B cell (primary cell): Measurements from ENCODE around the gene CFAP77. TPM values are rescaled to one million over a fixed set of nuclear protein-coding genes. Genes with fewer than 3 reads are reported as not detected.

Source experiments
- ATAC-seq: fragments of 200-7000 bp; cut with Tn5 transposase; one replicate; pipeline ENCODE4 v1.10.0; 2021; ENCODE audit warnings: low read depth, mild to moderate bottlenecking, moderate number of reproducible peaks, moderate library complexity
- CTCF ChIA-PET: fragments of 350-600 bp; sonication (Branson Sonifier 250); formaldehyde crosslinking; loops from one replicate; lab custom pipeline; 2021; ENCODE audit warnings: antibody characterized with exemption, inconsistent platforms; lab: Charles Lee
- POLR2A ChIA-PET: fragments of 350-600 bp; sonication (Branson Sonifier 250); formaldehyde crosslinking; loops from one replicate; lab custom pipeline; 2021; ENCODE audit warnings: antibody characterized with exemption; lab: Charles Lee
- DNase-seq: peaks from one replicate; pipeline ENCODE4 v3.0.0; 2013
- H2AFZ ChIP-seq: 2 replicates; pipeline ENCODE4 v1.6.1; 2012; ENCODE audit warnings: mild to moderate bottlenecking, low read depth, low read length; ENCODE audit not compliant: insufficient read depth, poor library complexity, severe bottlenecking
- H3K27ac ChIP-seq, 2 donors: 1 replicate in 1 of 2; 2 replicates in 1 of 2; pipeline ENCODE4 v1.5.1; 2012 to 2013; ENCODE audit warnings: low read length in 2 of 2, mild to moderate bottlenecking in 2 of 2, moderate library complexity in 1 of 2
- H3K27me3 ChIP-seq, 4 experiments: fragments of 200-600 bp in 1 of 4; sonication (generic) in 1 of 4; replicated peaks in 1 of 4; 1 replicate in 2 of 4; 2 replicates in 2 of 4; pipeline versions ENCODE4 v1.6.1 to v1.7.0; 2013 to 2016; ENCODE audit warnings: low read length in 3 of 4, mild to moderate bottlenecking in 2 of 4, mixed read lengths in 1 of 4, moderate library complexity in 1 of 4; ENCODE audit not compliant: insufficient read depth in 4 of 4, control insufficient read depth in 3 of 4; ENCODE audit errors: control extremely low read depth in 1 of 4
- H3K36me3 ChIP-seq, 2 experiments: replicated peaks in 1 of 2; 1 replicate in 1 of 2; 2 replicates in 1 of 2; pipeline versions ENCODE4 v1.6.1 to v1.7.1; 2013; ENCODE audit warnings: low read length in 1 of 2; ENCODE audit not compliant: insufficient read depth in 2 of 2, control insufficient read depth in 1 of 2; ENCODE audit errors: control extremely low read depth in 1 of 2, extremely low read depth in 1 of 2
- H3K4me1 ChIP-seq, 2 donors: fragments of 200-600 bp in 1 of 2; sonication (generic) in 1 of 2; 1 replicate in 1 of 2; 2 replicates in 1 of 2; pipeline versions ENCODE4 v1.5.1 to v1.6.1; 2013 to 2017; ENCODE audit warnings: low read length in 2 of 2; ENCODE audit not compliant: control insufficient read depth in 2 of 2, insufficient read depth in 2 of 2
- H3K4me2 ChIP-seq: replicated peaks from 2 replicates; pipeline ENCODE3; 2012; ENCODE audit warnings: mild to moderate bottlenecking, low read depth, low read length; ENCODE audit not compliant: poor library complexity, severe bottlenecking
- H3K4me3 ChIP-seq, 5 experiments: fragments of 200-600 bp in 1 of 5; sonication (generic) in 1 of 5; 1 replicate in 3 of 5; 2 replicates in 2 of 5; pipeline versions ENCODE4 v1.5.1 to v1.7.0; 2011 to 2016; ENCODE audit warnings: low read length in 4 of 5, mild to moderate bottlenecking in 4 of 5, low read depth in 2 of 5, control low read depth in 1 of 5, moderate library complexity in 1 of 5; ENCODE audit not compliant: insufficient read depth in 1 of 5; ENCODE audit errors: control extremely low read depth in 1 of 5, extremely low read depth in 1 of 5
- H3K79me2 ChIP-seq: fragments of 200-600 bp; sonication (generic); one replicate; pipeline ENCODE4 v1.6.0; 2016; ENCODE audit warnings: low read length; ENCODE audit not compliant: control insufficient read depth, insufficient read depth
- H3K9ac ChIP-seq: fragments of 200-600 bp; sonication (generic); 2 replicates; pipeline ENCODE4 v1.6.1; 2017; ENCODE audit warnings: mild to moderate bottlenecking, low read length, moderate library complexity
- H3K9me3 ChIP-seq, 3 donors: one replicate each; pipeline versions ENCODE4 v1.6.1 to v1.7.1; 2013; ENCODE audit warnings: low read length in 2 of 3; ENCODE audit not compliant: control insufficient read depth in 2 of 3, insufficient read depth in 1 of 3; ENCODE audit errors: control extremely low read depth in 1 of 3
- H4K20me1 ChIP-seq: 2 replicates; pipeline ENCODE4 v1.6.0; 2012; ENCODE audit warnings: mild to moderate bottlenecking, low read length; ENCODE audit not compliant: insufficient read depth, control insufficient read depth, poor library complexity, severe bottlenecking
- H3K27ac Mint-ChIP-seq: one replicate; pipeline ENCODE4 v1.8.0; 2021; ENCODE audit warnings: mixed read lengths
- H3K27me3 Mint-ChIP-seq: one replicate; pipeline ENCODE4 v1.8.0; 2021; ENCODE audit warnings: mixed read lengths
- H3K4me1 Mint-ChIP-seq: one replicate; pipeline ENCODE4 v1.8.0; 2021; ENCODE audit warnings: mixed read lengths
- H3K4me3 Mint-ChIP-seq: one replicate; pipeline ENCODE4 v1.8.0; 2021; ENCODE audit warnings: mixed read lengths
- H3K9me3 Mint-ChIP-seq: one replicate; pipeline ENCODE4 v1.8.0; 2022; ENCODE audit warnings: mixed read lengths; ENCODE audit not compliant: insufficient read depth
- EZH2 ChIP-seq: IDR thresholded peaks from 2 replicates; pipeline ENCODE4 v1.6.1; 2012; ENCODE audit warnings: borderline replicate concordance, low read depth, mild to moderate bottlenecking, moderate library complexity, low read length; ENCODE audit not compliant: insufficient read depth, poor library complexity, severe bottlenecking
- whole genome bisulfite sequencing: methylation state at CpG from one replicate; pipeline ENCODE4 v1.1.5; 2013; ENCODE audit warnings: missing lambda C conversion rate; ENCODE audit not compliant: insufficient coverage; 5-methylcytosine and 5-hydroxymethylcytosine counted together
- intact Hi-C: fragments of 100-400 bp; cut with micrococcal nuclease; formaldehyde crosslinking; loops from one replicate; pipeline ENCODE4 v1.10.0; 2022
- polyA plus RNA-seq: library from polyadenylated mRNA; depleted of rRNA; stranded (reverse); fragments of >200 nt; gene quantifications from 2 replicates; pipeline ENCODE4 v1.2.3, GENCODE V29; 2012
- total RNA-seq, 2 donors: library from RNA; stranded (reverse); fragments of 120-200 nt in 1 of 2; gene quantifications; 1 replicate in 1 of 2; 2 replicates in 1 of 2; pipeline versions ENCODE4 v1.2.3 to v1.2.4, GENCODE V29; 2013 to 2022
- TF ChIP-seq, protein P1 (sequence below): fragments of 200-600 bp; IDR thresholded peaks from one replicate; pipeline ENCODE4 v1.8.0; 2022; ENCODE audit warnings: antibody characterized with exemption, mild to moderate bottlenecking

Gene CFAP77
- total and polyA plus RNA-seq, 2 donors (not counting 1 experiment from before 2014, with no cell fraction given), result not detected

DNA sequence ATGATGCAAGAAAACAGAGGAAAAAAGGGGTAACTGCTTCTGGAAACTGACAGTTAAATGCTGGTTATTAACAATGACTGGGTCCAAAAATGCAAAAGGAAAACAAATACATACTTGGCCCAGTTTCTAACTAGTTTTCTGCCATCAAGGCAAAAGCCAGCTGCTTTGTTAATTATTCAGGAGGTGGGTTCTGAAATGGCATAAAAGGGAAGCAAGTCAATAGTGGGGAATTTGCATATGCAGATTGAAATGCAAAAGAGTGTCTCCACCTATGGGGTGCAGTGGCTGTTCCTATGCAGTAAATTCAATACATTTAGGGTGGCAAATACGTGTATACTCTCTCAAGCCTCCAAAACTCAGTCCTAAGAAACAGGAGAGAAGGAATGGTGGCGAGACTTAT lies 205.8 kb downstream of the CFAP77 start:
- no peak for DNase-seq
- Histone ChIP-seq H3K36me3 (peaks cover 0 to 56% of the 10 kb centered on the region in 2 experiments), H3K27ac (no peak overlapping the region), H4K20me1 (no peaks in the 10 kb centered on the region), H3K4me3 (no peak overlapping the region), H3K9ac (no peak overlapping the region), H3K79me2 (no peaks in the 10 kb centered on the region), H2AFZ (no peak overlapping the region), H3K27me3 (no peaks in the 10 kb centered on the region), H3K4me1 (no peaks in the 10 kb centered on the region), H3K9me3 (no peaks in the 10 kb centered on the region), H3K4me2 (no peak overlapping the region)
- ATAC-seq, result no peak
- ChIA-PET POLR2A (no interaction called here), CTCF (no interaction called here)
- no CpG with 5 or more reads among the region's 2 CpGs for WGBS
- no peaks in the 10 kb centered on the region for H3K9me3 Mint-ChIP-seq
- no peak overlapping the region for H3K27ac Mint-ChIP-seq
- intact Hi-C loops, result no loop called here
- H3K4me3 Mint-ChIP-seq, result no peak overlapping the region
- no peaks in the 10 kb centered on the region for H3K4me1 Mint-ChIP-seq
- TF ChIP-seq, protein P1, sequence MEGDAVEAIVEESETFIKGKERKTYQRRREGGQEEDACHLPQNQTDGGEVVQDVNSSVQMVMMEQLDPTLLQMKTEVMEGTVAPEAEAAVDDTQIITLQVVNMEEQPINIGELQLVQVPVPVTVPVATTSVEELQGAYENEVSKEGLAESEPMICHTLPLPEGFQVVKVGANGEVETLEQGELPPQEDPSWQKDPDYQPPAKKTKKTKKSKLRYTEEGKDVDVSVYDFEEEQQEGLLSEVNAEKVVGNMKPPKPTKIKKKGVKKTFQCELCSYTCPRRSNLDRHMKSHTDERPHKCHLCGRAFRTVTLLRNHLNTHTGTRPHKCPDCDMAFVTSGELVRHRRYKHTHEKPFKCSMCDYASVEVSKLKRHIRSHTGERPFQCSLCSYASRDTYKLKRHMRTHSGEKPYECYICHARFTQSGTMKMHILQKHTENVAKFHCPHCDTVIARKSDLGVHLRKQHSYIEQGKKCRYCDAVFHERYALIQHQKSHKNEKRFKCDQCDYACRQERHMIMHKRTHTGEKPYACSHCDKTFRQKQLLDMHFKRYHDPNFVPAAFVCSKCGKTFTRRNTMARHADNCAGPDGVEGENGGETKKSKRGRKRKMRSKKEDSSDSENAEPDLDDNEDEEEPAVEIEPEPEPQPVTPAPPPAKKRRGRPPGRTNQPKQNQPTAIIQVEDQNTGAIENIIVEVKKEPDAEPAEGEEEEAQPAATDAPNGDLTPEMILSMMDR, result no peak
- no peak for TF ChIP-seq EZH2
- H3K27me3 Mint-ChIP-seq, result no peaks in the 10 kb centered on the region

DNA sequence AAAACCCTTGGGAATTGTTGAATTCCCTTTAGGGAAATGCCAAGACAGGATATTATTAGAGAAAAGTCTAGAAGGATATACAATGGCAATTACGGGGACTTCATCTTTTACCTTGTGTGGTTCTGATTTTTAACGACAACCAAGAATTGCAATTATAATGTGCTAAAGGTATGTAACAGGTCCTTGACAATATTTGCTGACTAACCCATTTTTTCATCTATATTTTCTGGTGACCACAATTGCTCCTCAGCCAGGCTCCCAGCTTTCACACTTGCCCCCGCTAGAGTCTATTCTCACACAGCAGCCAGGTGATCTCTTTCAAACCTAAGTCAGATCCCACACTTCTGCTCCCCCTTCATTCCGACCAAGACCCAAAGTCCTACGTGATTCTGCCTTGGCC lies 206.7 kb downstream of the CFAP77 start:
- DNase-seq (no peak), ATAC-seq (no peak)
- TF ChIP-seq EZH2, result no peak
- TF ChIP-seq, protein P1, result no peak
- Histone ChIP-seq H3K9me3 (no peaks in the 10 kb centered on the region), H4K20me1 (no peaks in the 10 kb centered on the region), H3K4me3 (no peak overlapping the region), H3K36me3 (peaks cover 0 to 46% of the 10 kb centered on the region in 2 experiments), H3K4me1 (no peaks in the 10 kb centered on the region), H3K27ac (no peak overlapping the region), H3K79me2 (no peaks in the 10 kb centered on the region), H2AFZ (no peak overlapping the region), H3K27me3 (no peaks in the 10 kb centered on the region), H3K9ac (no peak overlapping the region), H3K4me2 (no peak overlapping the region)
- H3K27me3 Mint-ChIP-seq, result no peaks in the 10 kb centered on the region
- intact Hi-C loops, result no loop called here
- no peak overlapping the region for H3K4me3 Mint-ChIP-seq
- CTCF ChIA-PET, result no interaction called here
- WGBS, result 100% methylated on average over 3 of the region's 5 CpGs
- H3K27ac Mint-ChIP-seq, result no peak overlapping the region
- H3K9me3 Mint-ChIP-seq, result no peaks in the 10 kb centered on the region
- H3K4me1 Mint-ChIP-seq, result no peaks in the 10 kb centered on the region
- POLR2A ChIA-PET, result no interaction called here
